ENCODE measurements around the gene COMMD8. TPM values are rescaled to one million over a fixed set of nuclear protein-coding genes. Genes with fewer than 3 reads are reported as not detected.
"Not testable (repeated sequence)": the region's sequence is repeated elsewhere in the genome, so short reads cannot be mapped to it uniquely, and the experiment has no call there.

COMMD8 gene
- total RNA-seq, 1 donor from 2014 or later: 23.9 TPM

- CTCF ChIA-PET: interaction anchor here (0.6 to 1.8 kb wide), 5 partner anchors 8 to 71 kb away, joined by 3 to 9 read pairs (median 4); partner anchors contain the start of genes ATP10D and COMMD8
Observed at GRCh38 chr4:47493238-47494123, 30.0 kb upstream of the COMMD8 start.

GRCh38 chr4:47490550-47490949, 27.0 kb upstream of the COMMD8 start:
- intact Hi-C loops (cut with micrococcal nuclease): loop anchor here (1.0 kb wide), 4 partner anchors 9 to 178 kb away; no protein-coding TSS in a partner anchor
- H3K4me1 Mint-ChIP-seq: peaks cover 74% of the 10 kb centered on the region
- peak; percentile 88 for ATAC-seq (ENCODE audit: low read depth)

More at GRCh38 chr4:47493238-47494123, 30.0 kb upstream of the COMMD8 start:
- POLR2A ChIA-PET: interaction anchor here (0.9 to 2.6 kb wide), 5 partner anchors 8 to 70 kb away, joined by 3 to 12 read pairs (median 6); partner anchors contain the start of genes ATP10D and COMMD8
- peaks cover 60% of the 10 kb centered on the region for H3K4me1 Mint-ChIP-seq
- H3K9me3 Mint-ChIP-seq: peaks cover 8% of the 10 kb centered on the region
- TF ChIP-seq CTCF (IDR thresholded peaks at IDR 0.05): no peak
- H3K36me3 Mint-ChIP-seq (ENCODE audit: low read depth): peaks cover 13% of the 10 kb centered on the region
- peak overlapping the region; percentile 59 for H3K4me3 Mint-ChIP-seq
- intact Hi-C loops (cut with micrococcal nuclease): loop anchor here (1.0 kb wide), 1 partner anchor 8 kb away; the partner anchor contains the start of gene ATP10D
- DNase-seq (no peak), ATAC-seq (ENCODE audit: low read depth) (peak; percentile 49)
- H3K27ac Mint-ChIP-seq: peak overlapping the region; percentile 80
- no peaks in the 10 kb centered on the region for H3K27me3 Mint-ChIP-seq

GRCh38 chr4:47488706-47489105, 25.2 kb upstream of the COMMD8 start:
- intact Hi-C loops (cut with micrococcal nuclease): no loop called here
- no peak for ATAC-seq (ENCODE audit: low read depth)
- no peak for DNase-seq
- POLR2A ChIA-PET: no interaction called here
- H3K4me1 Mint-ChIP-seq: peaks cover 81% of the 10 kb centered on the region
- H3K27ac Mint-ChIP-seq: peak overlapping the region; percentile 66
- TF ChIP-seq CTCF (IDR thresholded peaks at IDR 0.05): no peak
- H3K4me3 Mint-ChIP-seq: peak overlapping the region; percentile 7
- H3K27me3 Mint-ChIP-seq: no peaks in the 10 kb centered on the region
- H3K36me3 Mint-ChIP-seq (ENCODE audit: low read depth): peaks cover 22% of the 10 kb centered on the region
- H3K9me3 Mint-ChIP-seq: peaks cover 8% of the 10 kb centered on the region
- CTCF ChIA-PET: interaction anchor here (1.2 kb wide), 1 partner anchor 25 kb away, joined by 3 read pairs; the partner anchor contains the start of gene COMMD8

More at GRCh38 chr4:47490550-47490949, 27.0 kb upstream of the COMMD8 start:
- Mint-ChIP-seq H3K4me3 (no peak overlapping the region), H3K27ac (peak overlapping the region; percentile 54), H3K36me3 (ENCODE audit: low read depth) (peaks cover 15% of the 10 kb centered on the region), H3K27me3 (no peaks in the 10 kb centered on the region), H3K9me3 (peaks cover 8% of the 10 kb centered on the region)
- no peak for DNase-seq
- POLR2A ChIA-PET: interaction anchor here (0.7 to 1.6 kb wide), 3 partner anchors 9 to 986 kb away, joined by 3 to 8 read pairs (median 6); partner anchors contain the start of gene COMMD8
- peak; percentile 28 for TF ChIP-seq CTCF (IDR thresholded peaks at IDR 0.05)
- CTCF ChIA-PET: interaction anchor here (0.8 to 1.4 kb wide), 5 partner anchors 10 to 30 kb away, joined by 3 to 5 read pairs (median 5); partner anchors contain the start of gene COMMD8

GRCh38 chr4:47486727-47487126, 23.2 kb upstream of the COMMD8 start:
- H3K27ac Mint-ChIP-seq; H3K9me3 Mint-ChIP-seq; intact Hi-C loops (cut with micrococcal nuclease): not testable (repeated sequence)

GRCh38 chr4:47486231-47486673, 22.8 kb upstream of the COMMD8 start:
- Mint-ChIP-seq H3K4me3 (peak overlapping the region; percentile 99), H3K27me3 (no peaks in the 10 kb centered on the region), H3K9me3 (peaks cover 5% of the 10 kb centered on the region), H3K27ac (peak overlapping the region; percentile 99), H3K4me1 (peaks cover 74% of the 10 kb centered on the region), H3K36me3 (ENCODE audit: low read depth) (peaks cover 17% of the 10 kb centered on the region)
- ATAC-seq (ENCODE audit: low read depth): no peak
- no peak for TF ChIP-seq CTCF (IDR thresholded peaks at IDR 0.05)
- intact Hi-C loops (cut with micrococcal nuclease): no loop called here
- no peak for DNase-seq
- POLR2A ChIA-PET: interaction anchor here (1.5 to 4.1 kb wide), 4 partner anchors 8 to 33 kb away, joined by 6 to 71 read pairs (median 26); partner anchors contain the start of gene COMMD8
- CTCF ChIA-PET: interaction anchor here (1.9 to 3.6 kb wide), 3 partner anchors 23 to 79 kb away, joined by 7 to 32 read pairs (median 7); partner anchors contain the start of gene COMMD8

More at GRCh38 chr4:47486727-47487126, 23.2 kb upstream of the COMMD8 start:
- DNase-seq; H3K27me3 Mint-ChIP-seq; ATAC-seq (ENCODE audit: low read depth); CTCF ChIA-PET: not testable (repeated sequence)
- Mint-ChIP-seq H3K36me3 (ENCODE audit: low read depth) (peaks cover 22% of the 10 kb centered on the region), H3K4me1 (peaks cover 76% of the 10 kb centered on the region), H3K4me3 (peak overlapping the region; percentile 99)
- POLR2A ChIA-PET: interaction anchor here (2.0 kb wide), 1 partner anchor 33 kb away, joined by 6 read pairs; no protein-coding TSS in a partner anchor
